ENCODE data around the gene AKAP13.

Gene AKAP13

DNA sequence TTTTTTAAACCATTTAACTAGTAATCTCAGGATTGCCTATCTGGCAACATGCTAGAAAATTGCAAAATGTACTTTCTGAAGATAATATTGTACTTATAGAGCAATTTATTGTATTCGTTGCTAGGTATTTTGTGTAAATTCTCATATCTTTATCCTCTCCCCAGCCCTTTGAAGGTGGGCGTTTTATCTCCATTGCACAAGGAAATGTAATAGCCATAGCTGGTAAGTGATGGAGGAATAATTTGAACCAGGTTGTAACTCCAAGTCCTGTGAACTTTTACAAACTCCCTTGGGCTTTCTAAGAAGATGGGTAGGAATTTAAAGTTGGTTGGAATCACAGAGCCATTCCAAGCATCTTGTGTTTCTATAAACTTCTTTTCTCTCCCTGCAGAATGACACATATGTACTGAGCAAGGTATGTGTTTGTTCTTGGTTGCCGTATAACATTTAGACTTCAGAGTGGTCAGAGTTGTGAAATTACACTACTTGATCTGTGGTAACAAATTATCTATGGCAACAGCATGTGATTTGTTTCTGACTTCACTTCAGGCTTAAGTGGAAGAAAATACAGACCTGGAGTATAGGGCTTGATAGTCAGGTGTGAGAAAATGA, 170.9 kb downstream of the AKAP13 start:
- ChIA-PET POLR2A (no interaction called here), CTCF (no interaction called here)
- no peak for DNase-seq (ENCODE audit: extremely low spot score)
- no peak for TF ChIP-seq ZNF384 (IDR thresholded peaks at IDR 0.05)
- TF ChIP-seq ELF4 (IDR thresholded peaks at IDR 0.05), result no peak
- no peak for TF ChIP-seq FOXK2 (IDR thresholded peaks at IDR 0.05)
- no peak for TF ChIP-seq SP1 (IDR thresholded peaks at IDR 0.05)
- no peak for TF ChIP-seq ARNT (IDR thresholded peaks at IDR 0.05)
- TF ChIP-seq CTBP1 (IDR thresholded peaks at IDR 0.05; ENCODE audit: borderline replicate concordance), result no peak
- no peak for TF ChIP-seq HDGF (IDR thresholded peaks at IDR 0.05; ENCODE audit: borderline replicate concordance)
- TF ChIP-seq TARDBP (IDR thresholded peaks at IDR 0.05), result no peak
- TF ChIP-seq L3MBTL2 (conservative IDR thresholded peaks at IDR 0.05), result no peak
- TF ChIP-seq BHLHE40 (IDR thresholded peaks at IDR 0.05; ENCODE audit: borderline replicate concordance), result no peak
- no peak for TF ChIP-seq FOXM1 (IDR thresholded peaks at IDR 0.05; ENCODE audit: borderline replicate concordance)

DNA sequence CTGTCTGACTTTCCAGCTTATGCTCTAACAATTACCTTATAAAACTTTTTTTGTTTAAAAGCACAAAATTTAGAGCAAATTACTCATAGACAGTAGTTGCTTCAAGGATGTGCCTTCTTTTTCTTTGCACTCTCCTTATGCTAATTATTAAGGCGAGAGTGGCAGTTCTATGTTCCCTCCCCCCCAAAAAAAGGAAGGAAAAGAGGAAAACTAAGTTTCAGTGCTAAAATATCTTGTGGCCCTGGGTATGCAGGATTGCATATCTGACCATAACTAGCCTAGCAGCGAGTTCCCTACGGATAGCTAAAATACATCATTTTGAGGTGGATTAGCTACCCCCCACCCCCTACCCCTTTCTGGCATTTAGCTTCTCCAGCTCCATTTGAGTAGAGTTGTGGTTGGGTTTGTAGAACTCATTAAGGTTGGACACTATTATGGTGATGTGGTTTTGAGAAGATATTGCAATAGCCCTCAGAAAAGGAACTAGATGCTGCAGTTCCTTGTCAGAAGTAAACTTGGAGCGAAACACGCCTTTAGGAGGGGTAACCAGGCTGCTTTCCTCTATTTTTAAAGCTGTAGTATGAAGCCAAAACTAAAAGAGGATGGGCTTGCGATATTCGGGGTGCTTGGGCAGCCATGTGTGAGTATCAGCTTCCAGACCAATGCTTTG, 174.6 kb downstream of the AKAP13 start:
- ChIA-PET POLR2A (no interaction called here), CTCF (no interaction called here)
- DNase-seq (ENCODE audit: extremely low spot score), result no peak
- TF ChIP-seq SUZ12 (IDR thresholded peaks at IDR 0.05) (no peak), NFRKB (IDR thresholded peaks at IDR 0.05) (no peak), L3MBTL2 (conservative IDR thresholded peaks at IDR 0.05) (no peak), ELF4 (IDR thresholded peaks at IDR 0.05) (no peak), ARNT (IDR thresholded peaks at IDR 0.05) (no peak), ZNF384 (IDR thresholded peaks at IDR 0.05) (no peak), CTBP1 (IDR thresholded peaks at IDR 0.05; ENCODE audit: borderline replicate concordance) (no peak), FOXA1 (IDR thresholded peaks at IDR 0.05) (no peak), FOXM1 (IDR thresholded peaks at IDR 0.05; ENCODE audit: borderline replicate concordance) (no peak), HDGF (IDR thresholded peaks at IDR 0.05; ENCODE audit: borderline replicate concordance) (no peak), SP1 (IDR thresholded peaks at IDR 0.05) (no peak), FOXK2 (IDR thresholded peaks at IDR 0.05) (no peak), TARDBP (IDR thresholded peaks at IDR 0.05) (no peak), BHLHE40 (IDR thresholded peaks at IDR 0.05; ENCODE audit: borderline replicate concordance) (no peak)

DNA sequence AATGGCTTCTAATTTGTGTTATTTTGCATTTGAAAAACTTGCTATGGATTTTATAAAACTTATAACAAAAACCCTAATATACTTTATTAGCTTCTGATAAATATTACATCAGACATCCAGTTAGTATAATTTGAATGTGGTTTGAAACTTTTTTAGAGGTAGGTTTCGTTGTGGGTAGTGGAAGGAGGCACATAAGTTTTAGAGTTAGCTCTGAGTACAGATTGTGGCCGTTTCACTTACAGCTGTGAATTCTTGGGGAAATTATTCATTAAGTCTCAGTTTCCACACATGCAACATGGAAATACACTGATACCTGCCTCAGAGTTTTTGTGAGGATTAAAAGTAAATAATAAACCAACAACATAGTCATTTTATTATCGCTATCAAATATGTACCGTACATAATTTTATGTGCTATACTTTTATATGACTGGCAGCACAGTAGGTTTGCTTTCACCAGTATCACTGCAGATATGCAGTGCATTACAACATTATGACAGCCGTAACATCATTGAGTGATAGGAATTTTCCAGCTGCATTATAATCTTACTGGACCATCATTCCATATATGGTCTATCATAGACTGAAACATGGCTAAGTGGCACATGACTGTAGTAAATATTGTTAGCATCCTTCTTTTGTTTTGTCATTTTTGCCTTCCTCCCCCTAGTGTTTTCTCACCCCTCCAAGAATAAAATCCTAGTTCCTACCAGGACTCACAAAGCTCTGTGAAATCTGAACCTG, 175.6 kb downstream of the AKAP13 start:
- no peak for DNase-seq (ENCODE audit: extremely low spot score)
- TF ChIP-seq, protein P1, sequence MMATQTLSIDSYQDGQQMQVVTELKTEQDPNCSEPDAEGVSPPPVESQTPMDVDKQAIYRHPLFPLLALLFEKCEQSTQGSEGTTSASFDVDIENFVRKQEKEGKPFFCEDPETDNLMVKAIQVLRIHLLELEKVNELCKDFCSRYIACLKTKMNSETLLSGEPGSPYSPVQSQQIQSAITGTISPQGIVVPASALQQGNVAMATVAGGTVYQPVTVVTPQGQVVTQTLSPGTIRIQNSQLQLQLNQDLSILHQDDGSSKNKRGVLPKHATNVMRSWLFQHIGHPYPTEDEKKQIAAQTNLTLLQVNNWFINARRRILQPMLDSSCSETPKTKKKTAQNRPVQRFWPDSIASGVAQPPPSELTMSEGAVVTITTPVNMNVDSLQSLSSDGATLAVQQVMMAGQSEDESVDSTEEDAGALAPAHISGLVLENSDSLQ (IDR thresholded peaks at IDR 0.05), result no peak
- TF ChIP-seq LEF1 (IDR thresholded peaks at IDR 0.05; ENCODE audit: borderline replicate concordance), result no peak
- no peak for TF ChIP-seq L3MBTL2 (conservative IDR thresholded peaks at IDR 0.05)
- TF ChIP-seq ELF4 (IDR thresholded peaks at IDR 0.05), result no peak
- TF ChIP-seq FOXK2 (IDR thresholded peaks at IDR 0.05), result no peak
- TF ChIP-seq BHLHE40 (IDR thresholded peaks at IDR 0.05; ENCODE audit: borderline replicate concordance), result no peak
- TF ChIP-seq CTBP1 (IDR thresholded peaks at IDR 0.05; ENCODE audit: borderline replicate concordance), result no peak
- TF ChIP-seq HDGF (IDR thresholded peaks at IDR 0.05; ENCODE audit: borderline replicate concordance), result no peak
- TF ChIP-seq SP1 (IDR thresholded peaks at IDR 0.05), result no peak
- no peak for TF ChIP-seq FOXM1 (IDR thresholded peaks at IDR 0.05; ENCODE audit: borderline replicate concordance)
- no peak for TF ChIP-seq NFRKB (IDR thresholded peaks at IDR 0.05)
- no peak for TF ChIP-seq ARNT (IDR thresholded peaks at IDR 0.05)
- no peak for TF ChIP-seq FOXA1 (IDR thresholded peaks at IDR 0.05)
- TF ChIP-seq ZNF384 (IDR thresholded peaks at IDR 0.05), result no peak
- TF ChIP-seq TARDBP (IDR thresholded peaks at IDR 0.05), result no peak
- TF ChIP-seq SUZ12 (IDR thresholded peaks at IDR 0.05), result no peak
- ChIA-PET POLR2A (no interaction called here), CTCF (no interaction called here)

DNA sequence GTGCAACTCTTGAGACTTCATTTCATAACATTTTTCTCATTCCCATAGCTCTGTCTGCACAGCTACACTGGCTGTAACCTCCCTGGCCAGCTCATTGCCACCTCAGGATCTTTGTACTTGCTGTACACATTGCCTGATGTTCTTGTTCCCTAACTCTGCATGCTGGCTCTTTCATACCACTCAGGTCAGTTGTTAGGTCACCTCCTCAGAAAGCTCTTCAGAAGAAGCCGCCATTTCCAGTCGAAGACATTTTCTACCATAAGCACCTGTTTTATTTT, 176.2 kb downstream of the AKAP13 start:
- ChIA-PET CTCF (no interaction called here), POLR2A (no interaction called here)
- TF ChIP-seq, protein P1 (IDR thresholded peaks at IDR 0.05), result no peak
- TF ChIP-seq ELF4 (IDR thresholded peaks at IDR 0.05) (no peak), FOXM1 (IDR thresholded peaks at IDR 0.05; ENCODE audit: borderline replicate concordance) (no peak), ARNT (IDR thresholded peaks at IDR 0.05) (no peak), SUZ12 (IDR thresholded peaks at IDR 0.05) (no peak), SP1 (IDR thresholded peaks at IDR 0.05) (no peak), LEF1 (IDR thresholded peaks at IDR 0.05; ENCODE audit: borderline replicate concordance) (no peak), L3MBTL2 (conservative IDR thresholded peaks at IDR 0.05) (no peak), FOXK2 (IDR thresholded peaks at IDR 0.05) (no peak), CTBP1 (IDR thresholded peaks at IDR 0.05; ENCODE audit: borderline replicate concordance) (no peak), ZNF384 (IDR thresholded peaks at IDR 0.05) (no peak), FOXA1 (IDR thresholded peaks at IDR 0.05) (no peak), BHLHE40 (IDR thresholded peaks at IDR 0.05; ENCODE audit: borderline replicate concordance) (no peak), NFRKB (IDR thresholded peaks at IDR 0.05) (no peak), TARDBP (IDR thresholded peaks at IDR 0.05) (no peak), HDGF (IDR thresholded peaks at IDR 0.05; ENCODE audit: borderline replicate concordance) (no peak)
- no peak for DNase-seq (ENCODE audit: extremely low spot score)

DNA sequence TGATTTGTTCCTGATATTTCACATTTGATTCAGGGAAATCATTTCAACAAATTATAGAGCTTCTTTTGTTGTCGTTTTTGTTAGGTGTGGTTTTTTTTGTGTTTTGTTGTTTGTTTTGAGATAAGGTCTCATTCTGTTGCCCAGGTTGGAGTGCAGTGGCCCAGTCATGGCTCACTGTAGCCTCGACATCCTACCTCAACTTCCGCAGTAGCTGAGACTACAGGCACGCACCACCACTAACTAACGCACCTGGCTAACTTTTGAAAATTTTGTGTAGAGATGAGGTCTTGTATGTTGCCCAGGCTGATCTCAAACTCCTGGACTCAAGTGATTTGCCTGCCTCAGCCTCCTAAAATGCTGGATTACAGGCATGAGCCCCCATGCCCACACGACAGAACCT, 177.0 kb downstream of the AKAP13 start:
- POLR2A ChIA-PET, result no interaction called here
- CTCF ChIA-PET, result interaction anchor here (0.7 kb wide), 1 partner anchor 226 kb away, joined by 3 read pairs; no protein-coding TSS in a partner anchor
- TF ChIP-seq, protein P1 (IDR thresholded peaks at IDR 0.05), result no peak
- TF ChIP-seq FOXM1 (IDR thresholded peaks at IDR 0.05; ENCODE audit: borderline replicate concordance), result no peak
- TF ChIP-seq HDGF (IDR thresholded peaks at IDR 0.05; ENCODE audit: borderline replicate concordance), result no peak
- TF ChIP-seq TARDBP (IDR thresholded peaks at IDR 0.05), result no peak
- TF ChIP-seq FOXK2 (IDR thresholded peaks at IDR 0.05), result no peak
- TF ChIP-seq SP1 (IDR thresholded peaks at IDR 0.05), result no peak
- no peak for TF ChIP-seq SUZ12 (IDR thresholded peaks at IDR 0.05)
- TF ChIP-seq BHLHE40 (IDR thresholded peaks at IDR 0.05; ENCODE audit: borderline replicate concordance), result no peak
- no peak for TF ChIP-seq ELF4 (IDR thresholded peaks at IDR 0.05)
- no peak for TF ChIP-seq CTBP1 (IDR thresholded peaks at IDR 0.05; ENCODE audit: borderline replicate concordance)
- no peak for DNase-seq (ENCODE audit: extremely low spot score)

Measured in HEK293T (cell line).